Trophoblast cell (in vitro differentiated cells and primary cell): ENCODE measurements around the gene MMP21.

Source experiments
- DNase-seq, 2 donors: peaks; one replicate each; pipeline ENCODE4 v3.0.0-alpha.2; 2016
- H2AFZ ChIP-seq: 2 replicates; pipeline ENCODE4 v1.6.1; 2013; ENCODE audit warnings: low read length, moderate library complexity, mild to moderate bottlenecking; ENCODE audit not compliant: insufficient read depth, poor library complexity
- H2AK5ac ChIP-seq: 2 replicates; pipeline ENCODE4 v1.6.1; 2013; ENCODE audit warnings: mild to moderate bottlenecking, low read length
- H2BK120ac ChIP-seq: 2 replicates; pipeline ENCODE4 v1.6.1; 2013; ENCODE audit warnings: low read length, mild to moderate bottlenecking, moderate library complexity; ENCODE audit not compliant: insufficient read depth, poor library complexity
- H2BK12ac ChIP-seq: 2 replicates; pipeline ENCODE4 v1.6.1; 2013; ENCODE audit warnings: mild to moderate bottlenecking, low read length, moderate library complexity
- H2BK5ac ChIP-seq: 2 replicates; pipeline ENCODE4 v1.6.1; 2013; ENCODE audit warnings: low read length, low read depth, moderate library complexity, mild to moderate bottlenecking; ENCODE audit not compliant: poor library complexity
- H3K14ac ChIP-seq: 2 replicates; pipeline ENCODE4 v1.6.1; 2013; ENCODE audit warnings: mild to moderate bottlenecking, low read length
- H3K18ac ChIP-seq: 2 replicates; pipeline ENCODE4 v1.6.1; 2013; ENCODE audit warnings: mild to moderate bottlenecking, low read length
- H3K23ac ChIP-seq: 2 replicates; pipeline ENCODE4 v1.6.1; 2013; ENCODE audit warnings: low read length
- H3K27ac ChIP-seq: 2 replicates; pipeline ENCODE4 v1.5.1; 2013; ENCODE audit warnings: low read depth, mild to moderate bottlenecking, inconsistent platforms, low read length, moderate library complexity
- H3K27me3 ChIP-seq: 2 replicates; pipeline ENCODE4 v1.6.1; 2013; ENCODE audit warnings: inconsistent platforms, mild to moderate bottlenecking, low read length, moderate library complexity; ENCODE audit not compliant: insufficient read depth
- H3K36me3 ChIP-seq, 2 experiments: 1 replicate in 1 of 2; 2 replicates in 1 of 2; pipeline ENCODE4 v1.6.1; 2013; ENCODE audit warnings: low read length in 2 of 2, mild to moderate bottlenecking in 2 of 2, moderate library complexity in 1 of 2; ENCODE audit not compliant: insufficient read depth in 2 of 2, control insufficient read depth in 1 of 2
- H3K4ac ChIP-seq: 2 replicates; pipeline ENCODE4 v1.6.1; 2013; ENCODE audit warnings: low read depth, mild to moderate bottlenecking, low read length, moderate library complexity
- H3K4me1 ChIP-seq, 2 experiments: 1 replicate in 1 of 2; 2 replicates in 1 of 2; pipeline ENCODE4 v1.6.1; 2013; ENCODE audit warnings: low read length in 2 of 2, mild to moderate bottlenecking in 2 of 2, moderate library complexity in 1 of 2; ENCODE audit not compliant: insufficient read depth in 2 of 2, control insufficient read depth in 1 of 2
- H3K4me2 ChIP-seq: 2 replicates; pipeline ENCODE4 v1.6.1; 2013; ENCODE audit warnings: inconsistent platforms, mild to moderate bottlenecking, low read length, moderate library complexity
- H3K4me3 ChIP-seq: 2 replicates; pipeline ENCODE4 v1.5.1; 2013; ENCODE audit warnings: mild to moderate bottlenecking, low read depth, low read length, inconsistent platforms
- H3K79me1 ChIP-seq: one replicate; pipeline ENCODE4 v1.6.1; 2013; ENCODE audit warnings: low read length
- H3K79me2 ChIP-seq: 2 replicates; pipeline ENCODE4 v1.6.1; 2013; ENCODE audit warnings: low read length, mild to moderate bottlenecking; ENCODE audit not compliant: control insufficient read depth, insufficient read depth, poor library complexity
- H3K9ac ChIP-seq: 2 replicates; pipeline ENCODE4 v1.6.1; 2013; ENCODE audit warnings: mild to moderate bottlenecking, low read length
- H3K9me3 ChIP-seq: 2 replicates; pipeline ENCODE4 v1.6.1; 2013; ENCODE audit warnings: low read depth, mild to moderate bottlenecking, control low read depth, inconsistent platforms, low read length; ENCODE audit not compliant: insufficient read depth
- H4K12ac ChIP-seq: 2 replicates; pipeline ENCODE4 v1.6.1; 2013; ENCODE audit warnings: low read depth, mild to moderate bottlenecking, low read length, moderate library complexity
- H4K8ac ChIP-seq: 2 replicates; pipeline ENCODE4 v1.6.1; 2013; ENCODE audit warnings: low read depth, mild to moderate bottlenecking, low read length, moderate library complexity
- H4K91ac ChIP-seq: one replicate; pipeline ENCODE4 v1.6.1; 2013; ENCODE audit warnings: low read depth, mild to moderate bottlenecking, low read length, moderate library complexity
- WGBS: extraction: QIAGEN DNeasy Blood & Tissue Kit; methylation state at CpG from one replicate; pipeline ENCODE4 v1.1.7; 2013; ENCODE audit warnings: missing lambda C conversion rate; ENCODE audit not compliant: insufficient read length, insufficient coverage; ENCODE audit errors: extremely low coverage; 5-methylcytosine and 5-hydroxymethylcytosine counted together

Gene MMP21

GRCh38 chr10:125815764-125816163, 40.1 kb upstream of the MMP21 start:
- Histone ChIP-seq H4K8ac (no peak overlapping the region), H3K27ac (no peak overlapping the region), H3K23ac (no peak overlapping the region), H3K4ac (no peak overlapping the region), H3K18ac (no peak overlapping the region), H3K4me1 (no peaks in the 10 kb centered on the region), H3K79me1 (no peaks in the 10 kb centered on the region), H3K14ac (no peak overlapping the region), H3K4me3 (no peak overlapping the region), H2BK5ac (no peak overlapping the region), H4K12ac (no peak overlapping the region), H2BK12ac (no peak overlapping the region), H2AK5ac (no peak overlapping the region), H3K27me3 (no peaks in the 10 kb centered on the region), H4K91ac (no peak overlapping the region), H3K9ac (no peak overlapping the region), H2AFZ (no peak overlapping the region), H3K4me2 (no peak overlapping the region), H3K79me2 (no peaks in the 10 kb centered on the region), H3K36me3 (peaks cover 3 to 12% of the 10 kb centered on the region in 2 experiments), H2BK120ac (no peak overlapping the region), H3K9me3 (no peaks in the 10 kb centered on the region)
- DNase-seq: no peak
- WGBS: no CpG with 5 or more reads among the region's 1 CpG

GRCh38 chr10:125812128-125812750, 36.6 kb upstream of the MMP21 start:
- no peak overlapping the region for H2BK5ac ChIP-seq

GRCh38 chr10:125811251-125811650, 35.6 kb upstream of the MMP21 start:
- Histone ChIP-seq H3K4me3 (no peak overlapping the region), H3K27ac (no peak overlapping the region), H3K9me3 (no peaks in the 10 kb centered on the region), H3K18ac (no peak overlapping the region), H3K79me2 (no peaks in the 10 kb centered on the region), H3K4me2 (no peak overlapping the region), H2AFZ (no peak overlapping the region), H3K36me3 (peaks cover 8 to 23% of the 10 kb centered on the region in 2 experiments), H4K8ac (no peak overlapping the region), H3K9ac (no peak overlapping the region), H3K14ac (no peak overlapping the region), H4K12ac (no peak overlapping the region), H2BK120ac (no peak overlapping the region), H3K4me1 (no peaks in the 10 kb centered on the region), H3K23ac (no peak overlapping the region), H3K4ac (no peak overlapping the region), H2BK5ac (no peak overlapping the region), H3K79me1 (no peaks in the 10 kb centered on the region), H4K91ac (no peak overlapping the region), H3K27me3 (no peaks in the 10 kb centered on the region), H2BK12ac (no peak overlapping the region), H2AK5ac (no peak overlapping the region)
- no CpG with 5 or more reads among the region's 1 CpG for WGBS
- DNase-seq: no peak

More at GRCh38 chr10:125812128-125812750, 36.6 kb upstream of the MMP21 start:
- Histone ChIP-seq H2AK5ac (no peak overlapping the region), H2BK12ac (no peak overlapping the region), H3K36me3 (peaks cover 7 to 17% of the 10 kb centered on the region in 2 experiments), H4K91ac (no peak overlapping the region), H3K23ac (no peak overlapping the region), H2AFZ (no peak overlapping the region), H3K4me2 (no peak overlapping the region), H3K9me3 (no peaks in the 10 kb centered on the region), H3K79me1 (no peaks in the 10 kb centered on the region), H3K4me1 (no peaks in the 10 kb centered on the region), H4K8ac (no peak overlapping the region), H3K18ac (no peak overlapping the region), H3K27me3 (no peaks in the 10 kb centered on the region), H2BK120ac (no peak overlapping the region), H3K27ac (no peak overlapping the region), H3K4ac (no peak overlapping the region), H3K4me3 (no peak overlapping the region), H3K9ac (no peak overlapping the region), H4K12ac (no peak overlapping the region), H3K14ac (no peak overlapping the region), H3K79me2 (no peaks in the 10 kb centered on the region)
- no peak for DNase-seq
- no CpG with 5 or more reads among the region's 1 CpG for WGBS

- Histone ChIP-seq H3K79me1 (no peaks in the 10 kb centered on the region), H3K79me2 (no peaks in the 10 kb centered on the region), H2AK5ac (no peak overlapping the region), H4K8ac (no peak overlapping the region), H3K4ac (no peak overlapping the region), H3K4me1 (no peaks in the 10 kb centered on the region), H3K27me3 (no peaks in the 10 kb centered on the region), H4K91ac (no peak overlapping the region), H2AFZ (no peak overlapping the region), H3K27ac (no peak overlapping the region), H2BK120ac (no peak overlapping the region), H3K18ac (no peak overlapping the region), H3K4me3 (no peak overlapping the region), H3K9ac (no peak overlapping the region), H2BK12ac (no peak overlapping the region), H3K9me3 (no peaks in the 10 kb centered on the region), H3K4me2 (no peak overlapping the region), H3K23ac (no peak overlapping the region), H3K14ac (no peak overlapping the region), H4K12ac (no peak overlapping the region), H3K36me3 (peaks cover 15 to 21% of the 10 kb centered on the region in 2 experiments), H2BK5ac (no peak overlapping the region)
- WGBS: no CpG with 5 or more reads among the region's 1 CpG
- DNase-seq: no peak
Measured at GRCh38 chr10:125808047-125808446, 32.4 kb upstream of the MMP21 start.
